Measurements from ENCODE around the gene AVEN. TPM values are rescaled to one million over a fixed set of nuclear protein-coding genes. Genes with fewer than 3 reads are reported as not detected.

The AVEN gene
- total and polyA plus RNA-seq, 2 of the 4 experiments (the other 2 are of a cell fraction) = 9.1 to 17.6 TPM

- in situ Hi-C loops (cut with MboI; ENCODE audit: low sequenced_read_pairs) = no loop called here
- ChIA-PET POLR2A (ENCODE audit: unreplicated experiment) (no interaction called here), CTCF (interaction anchor here (0.6 kb wide), 1 partner anchor 32 kb away, joined by 4 read pairs; no protein-coding TSS in a partner anchor)
- Histone ChIP-seq H3K79me1 (ENCODE audit: low read depth in 1 of 2, low read length in 2 of 2) (peaks cover 5 to 30% of the 10 kb centered on the region in 2 experiments; a peak in 3 of 4 replicates), H3K4me3 (ENCODE audit: insufficient read depth, low read depth, low read length) (no peak overlapping the region), H3K9ac (ENCODE audit: low read depth, low read length) (no peak overlapping the region), H3K4me2 (ENCODE audit: low read depth, low read length) (no peak overlapping the region), H3K4ac (ENCODE audit: low read depth, low read length) (no peak overlapping the region), H2BK15ac (ENCODE audit: low read depth, low read length) (no peak overlapping the region), H3K9me1 (ENCODE audit: insufficient read depth, low read length) (no peaks in the 10 kb centered on the region), H2AK5ac (ENCODE audit: low read depth, low read length) (no peak overlapping the region), H4K91ac (ENCODE audit: insufficient read depth, low read depth, low read length) (no peak overlapping the region), H3K36me3 (ENCODE audit: control insufficient read depth, insufficient read depth, low read length) (0 out of 2 replicates have a peak, but pooled peaks cover 1% of the 10 kb centered on the region), H3K23ac (ENCODE audit: low read depth, low read length) (no peak overlapping the region), H2BK120ac (ENCODE audit: low read depth, low read length) (no peak overlapping the region), H2AK9ac (replicated peaks; ENCODE audit: low read depth, low read length, poor library complexity) (no peak overlapping the region), H3K9me3 (ENCODE audit: control insufficient read depth, insufficient read depth, low read length) (no peaks in the 10 kb centered on the region), H3K4me1 (ENCODE audit: control insufficient read depth, insufficient read depth, low read length) (no peaks in the 10 kb centered on the region; the same call in 1 of the 2 replicates), H2AFZ (replicated peaks; ENCODE audit: low read length, poor library complexity) (no peak overlapping the region), H3K27me3 (ENCODE audit: control insufficient read depth, insufficient read depth, low read length) (no peaks in the 10 kb centered on the region), H4K20me1 (ENCODE audit: insufficient read depth, low read length) (no peaks in the 10 kb centered on the region), H3K27ac (ENCODE audit: insufficient read depth, low read length) (no peak overlapping the region), H4K5ac (ENCODE audit: low read depth, low read length) (no peak overlapping the region), H3K56ac (ENCODE audit: extremely low read depth, insufficient read depth, low read length) (no peak overlapping the region), H3K14ac (replicated peaks; ENCODE audit: low read depth, low read length) (no peak overlapping the region), H4K8ac (ENCODE audit: low read depth in 2 of 2, low read length in 2 of 2) (no peak overlapping the region), H2BK5ac (ENCODE audit: low read depth, low read length, poor library complexity, severe bottlenecking) (no peak overlapping the region), H2BK20ac (ENCODE audit: low read depth, low read length) (no peak overlapping the region), H3K18ac (ENCODE audit: low read depth, low read length) (no peak overlapping the region)
- no CpG with 5 or more reads among the region's 10 CpGs for WGBS, 2 experiments (ENCODE audit: extremely low coverage in 2 of 2, insufficient read length in 1 of 2)
- intact Hi-C loops (cut with micrococcal nuclease) = no loop called here
- DNase-seq (no peak), ATAC-seq (ENCODE audit: low read depth) (no peak)
- no TSS peak for BruUV-seq (replicated peaks)
- dilution Hi-C loops (cut with HindIII; ENCODE audit: low sequenced_read_pairs, unreplicated experiment) = no loop called here
- no peak for TF ChIP-seq RAD21 (IDR thresholded peaks at IDR 0.05; ENCODE audit: low read length)
- no peak for TF ChIP-seq CHD1 (IDR thresholded peaks at IDR 0.05; ENCODE audit: low read depth, low read length)
- TF ChIP-seq, protein P1, sequence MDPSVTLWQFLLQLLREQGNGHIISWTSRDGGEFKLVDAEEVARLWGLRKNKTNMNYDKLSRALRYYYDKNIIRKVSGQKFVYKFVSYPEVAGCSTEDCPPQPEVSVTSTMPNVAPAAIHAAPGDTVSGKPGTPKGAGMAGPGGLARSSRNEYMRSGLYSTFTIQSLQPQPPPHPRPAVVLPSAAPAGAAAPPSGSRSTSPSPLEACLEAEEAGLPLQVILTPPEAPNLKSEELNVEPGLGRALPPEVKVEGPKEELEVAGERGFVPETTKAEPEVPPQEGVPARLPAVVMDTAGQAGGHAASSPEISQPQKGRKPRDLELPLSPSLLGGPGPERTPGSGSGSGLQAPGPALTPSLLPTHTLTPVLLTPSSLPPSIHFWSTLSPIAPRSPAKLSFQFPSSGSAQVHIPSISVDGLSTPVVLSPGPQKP (IDR thresholded peaks at IDR 0.05; ENCODE audit: borderline replicate concordance, low read depth, low read length) = no peak
- no peak for TF ChIP-seq CTCF (conservative IDR thresholded peaks at IDR 0.05; ENCODE audit: low read depth, low read length)
- TF ChIP-seq BHLHE40 (IDR thresholded peaks at IDR 0.05; ENCODE audit: low read depth, low read length) = no peak
- no peak for TF ChIP-seq MXI1 (IDR thresholded peaks at IDR 0.05; ENCODE audit: borderline replicate concordance, low read depth, low read length)
- TF ChIP-seq, protein P2, sequence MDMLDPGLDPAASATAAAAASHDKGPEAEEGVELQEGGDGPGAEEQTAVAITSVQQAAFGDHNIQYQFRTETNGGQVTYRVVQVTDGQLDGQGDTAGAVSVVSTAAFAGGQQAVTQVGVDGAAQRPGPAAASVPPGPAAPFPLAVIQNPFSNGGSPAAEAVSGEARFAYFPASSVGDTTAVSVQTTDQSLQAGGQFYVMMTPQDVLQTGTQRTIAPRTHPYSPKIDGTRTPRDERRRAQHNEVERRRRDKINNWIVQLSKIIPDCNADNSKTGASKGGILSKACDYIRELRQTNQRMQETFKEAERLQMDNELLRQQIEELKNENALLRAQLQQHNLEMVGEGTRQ (IDR thresholded peaks at IDR 0.05; ENCODE audit: low read depth, low read length) = no peak
- TF ChIP-seq MAFK (IDR thresholded peaks at IDR 0.05; ENCODE audit: low read depth, low read length) = no peak
- TF ChIP-seq CEBPB (IDR thresholded peaks at IDR 0.05; ENCODE audit: low read depth, low read length) = no peak
- no peak for TF ChIP-seq POLR2A (IDR thresholded peaks at IDR 0.05; ENCODE audit: low read depth, low read length)
- TF ChIP-seq MAZ (IDR thresholded peaks at IDR 0.05; ENCODE audit: borderline replicate concordance, low read depth, low read length) = no peak
- TF ChIP-seq SMC3 (IDR thresholded peaks at IDR 0.05; ENCODE audit: low read depth, low read length) = no peak
- TF ChIP-seq NFE2L2 (IDR thresholded peaks at IDR 0.05; ENCODE audit: low read depth, low read length) = no peak
- no peak for TF ChIP-seq FOS (IDR thresholded peaks at IDR 0.05; ENCODE audit: low read depth, low read length)
- no peak for TF ChIP-seq RCOR1 (IDR thresholded peaks at IDR 0.05; ENCODE audit: insufficient replicate concordance, low read length)
These were observed 6.8 kb downstream of the AVEN start for GRCh38 chr15:34031987-34032760.

Measured in IMR-90 (cell line).